Measurements from ENCODE around the gene INHBE. TPM values are rescaled to one million over a fixed set of nuclear protein-coding genes. Genes with fewer than 3 reads are reported as not detected.
A peak's percentile ranks its signal among the peaks of the same experiment; 100 is the strongest.

Gene INHBE
- total and polyA plus RNA-seq, 2 of the 8 experiments (the other 6 are each of a cell fraction or from before 2014, with no cell fraction given), result 10.2 to 18.8 TPM

DNA sequence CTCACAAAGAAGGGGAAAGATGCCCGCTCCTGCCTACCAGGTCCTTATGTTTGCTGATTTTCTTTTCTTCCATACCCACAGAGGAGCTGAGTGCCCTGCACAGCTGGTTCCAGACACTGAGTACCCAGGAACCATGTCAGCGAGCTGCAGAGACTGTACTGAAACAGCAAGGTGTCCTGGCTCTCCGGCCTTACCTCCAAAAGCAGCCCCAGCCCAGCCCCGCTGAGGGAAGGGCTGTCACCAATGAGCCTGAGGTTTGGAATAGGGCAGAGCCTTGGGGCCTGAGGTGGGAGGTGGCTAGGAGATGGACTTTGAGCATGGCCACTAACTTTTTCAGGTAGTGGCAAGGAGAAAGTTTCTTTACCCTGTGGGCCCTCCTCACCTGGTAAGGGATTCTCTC lies 35.0 kb downstream of the INHBE start:
- Histone ChIP-seq H2BK20ac (ENCODE audit: low read length) (no peak overlapping the region), H4K20me1 (replicated peaks in 1 of 2; ENCODE audit: control insufficient read depth in 1 of 2, insufficient read depth in 2 of 2, low read length in 2 of 2) (peaks cover 0 to 3% of the 10 kb centered on the region in 2 experiments), H2BK12ac (ENCODE audit: low read depth, low read length) (no peak overlapping the region), H3K27ac (ENCODE audit: low read depth, low read length) (no peak overlapping the region), H3K27me3 (replicated peaks in 1 of 4; ENCODE audit: control insufficient read depth in 3 of 4, extremely low read depth in 1 of 4, insufficient read depth in 3 of 4, low read length in 3 of 4) (no peaks in the 10 kb centered on the region), H3K9me3 (ENCODE audit: insufficient read depth in 2 of 2, low read depth in 1 of 2, low read length in 1 of 2) (no peaks in the 10 kb centered on the region; a peak in 1 of 4 replicates), H4K8ac (ENCODE audit: extremely low read depth, insufficient read depth, low read length) (peak overlapping the region; percentile 14; the same call in 1 of the 2 replicates), H2AK5ac (ENCODE audit: low read depth, low read length) (no peak overlapping the region), H4K5ac (ENCODE audit: insufficient read length, low read depth, low read length) (no peak overlapping the region), H3K23me2 (ENCODE audit: low read depth, low read length) (peaks cover 7% of the 10 kb centered on the region; the same call in 1 of the 2 replicates), H3K79me1 (ENCODE audit: low read depth, low read length) (peaks cover 8% of the 10 kb centered on the region; the same call in 1 of the 2 replicates), H3K23ac (ENCODE audit: insufficient read length) (no peak overlapping the region), H2BK15ac (ENCODE audit: low read length) (no peak overlapping the region), H3K4me1 (replicated peaks in 1 of 4; ENCODE audit: control insufficient read depth in 3 of 4, insufficient read depth in 4 of 4, low read length in 3 of 4) (peaks cover 0 to 7% (median 2%) of the 10 kb centered on the region in 4 experiments; a peak in 5 of 7 replicates), H3K56ac (replicated peaks; ENCODE audit: insufficient read length, low read depth, low read length) (no peak overlapping the region), H3K4me3 (ENCODE audit: extremely low read depth in 1 of 4, insufficient read depth in 2 of 4, low read depth in 3 of 4, low read length in 4 of 4) (no peak overlapping the region), H3K18ac (ENCODE audit: extremely low read depth, low read length) (no peak overlapping the region), H3K36me3 (ENCODE audit: control insufficient read depth in 2 of 4, insufficient read depth in 4 of 4, low read length in 3 of 4) (peaks cover 22 to 50% (median 42%) of the 10 kb centered on the region in 4 experiments), H3K79me2 (ENCODE audit: control insufficient read depth in 1 of 2, insufficient read depth in 2 of 2, low read length in 2 of 2) (peaks cover 14 to 28% of the 10 kb centered on the region in 2 experiments), H2AFZ (ENCODE audit: low read length) (no peak overlapping the region), H3K9ac (replicated peaks in 1 of 4; ENCODE audit: extremely low read depth in 1 of 4, low read depth in 3 of 4, low read length in 3 of 4) (no peak overlapping the region), H3K4ac (replicated peaks; ENCODE audit: insufficient read length, low read depth, low read length) (no peak overlapping the region), H2BK5ac (ENCODE audit: low read depth, low read length) (no peak overlapping the region), H3K4me2 (ENCODE audit: insufficient read depth in 1 of 2, low read depth in 2 of 2, low read length in 2 of 2) (no peak overlapping the region; a peak in 1 of 4 replicates), H3K14ac (ENCODE audit: insufficient read length) (no peak overlapping the region), H2BK120ac (replicated peaks; ENCODE audit: low read depth, low read length) (no peak overlapping the region), H4K91ac (replicated peaks; ENCODE audit: insufficient read length, low read length) (no peak overlapping the region)
- POLR2A ChIA-PET (ENCODE audit: partially characterized antibody), result interaction anchor here (1.0 to 1.4 kb wide), 4 partner anchors 36 to 220 kb away, joined by 3 to 4 read pairs (median 4); no protein-coding TSS in a partner anchor
- WGBS, 2 experiments (ENCODE audit: extremely low coverage in 1 of 2, insufficient coverage in 1 of 2, insufficient read length in 1 of 2, insufficient replicate concordance in 2 of 2, low coverage in 1 of 2, low lambda C conversion rate in 2 of 2, missing lambda C conversion rate in 1 of 2), result 84% methylated on average over 4 of the region's 4 CpGs; no CpG with 5 or more reads in 1 of the 2 experiments
- no peak for DNase-seq (ENCODE audit: low read depth in 1 of 2, low spot score in 2 of 2)
- TF ChIP-seq ZNF274 (IDR thresholded peaks at IDR 0.05; ENCODE audit: borderline replicate concordance, extremely low read depth, low read length) (no peak), CEBPB (IDR thresholded peaks at IDR 0.05; ENCODE audit: low read depth, low read length) (no peak), BACH1 (IDR thresholded peaks at IDR 0.05; ENCODE audit: low read length) (no peak), SIX5 (IDR thresholded peaks at IDR 0.05; ENCODE audit: low read depth, low read length) (no peak), BRCA1 (IDR thresholded peaks at IDR 0.05; ENCODE audit: low read depth, low read length) (no peak), CHD1 (IDR thresholded peaks at IDR 0.05; ENCODE audit: low read depth, low read length) (no peak), RFX5 (IDR thresholded peaks at IDR 0.05; ENCODE audit: borderline replicate concordance, low read depth, low read length) (no peak), TEAD4 (IDR thresholded peaks at IDR 0.05; ENCODE audit: low read depth, low read length) (no peak), SIRT6 (IDR thresholded peaks at IDR 0.05; ENCODE audit: low read length) (no peak), POLR2AphosphoS5 (IDR thresholded peaks at IDR 0.05; ENCODE audit: low read depth, low read length) (no peak), TAF1 (IDR thresholded peaks at IDR 0.05; ENCODE audit: low read depth, low read length) (no peak), SP2 (IDR thresholded peaks at IDR 0.05; ENCODE audit: low read length) (no peak)
- TF ChIP-seq, protein P1, sequence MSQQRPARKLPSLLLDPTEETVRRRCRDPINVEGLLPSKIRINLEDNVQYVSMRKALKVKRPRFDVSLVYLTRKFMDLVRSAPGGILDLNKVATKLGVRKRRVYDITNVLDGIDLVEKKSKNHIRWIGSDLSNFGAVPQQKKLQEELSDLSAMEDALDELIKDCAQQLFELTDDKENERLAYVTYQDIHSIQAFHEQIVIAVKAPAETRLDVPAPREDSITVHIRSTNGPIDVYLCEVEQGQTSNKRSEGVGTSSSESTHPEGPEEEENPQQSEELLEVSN (IDR thresholded peaks at IDR 0.05), result no peak
- TF ChIP-seq, protein P2, sequence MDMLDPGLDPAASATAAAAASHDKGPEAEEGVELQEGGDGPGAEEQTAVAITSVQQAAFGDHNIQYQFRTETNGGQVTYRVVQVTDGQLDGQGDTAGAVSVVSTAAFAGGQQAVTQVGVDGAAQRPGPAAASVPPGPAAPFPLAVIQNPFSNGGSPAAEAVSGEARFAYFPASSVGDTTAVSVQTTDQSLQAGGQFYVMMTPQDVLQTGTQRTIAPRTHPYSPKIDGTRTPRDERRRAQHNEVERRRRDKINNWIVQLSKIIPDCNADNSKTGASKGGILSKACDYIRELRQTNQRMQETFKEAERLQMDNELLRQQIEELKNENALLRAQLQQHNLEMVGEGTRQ (IDR thresholded peaks at IDR 0.05; ENCODE audit: low read length), result no peak
- CTCF ChIA-PET (ENCODE audit: partially characterized antibody), result interaction anchor here (0.8 to 25.1 kb wide), 5 partner anchors 9 to 32 kb away, joined by 3 to 441 read pairs (median 3); partner anchors contain the start of genes GLI1 and INHBE
- no peak for FAIRE-seq
